Ovary (tissue), 9 donors: ENCODE results near the gene CAB39L. TPM values are rescaled to one million over a fixed set of nuclear protein-coding genes. Genes with fewer than 3 reads are reported as not detected.

Experiments
- DNase-seq, 5 donors: peaks; one replicate each; pipeline ENCODE4 v3.0.0-alpha.2; 2019 to 2020
- H3K27ac ChIP-seq, 2 donors: fragments of 200-600 bp; one replicate each; pipeline versions ENCODE4 v1.5.1 to v1.8.0; 2019 to 2022
- H3K27me3 ChIP-seq: fragments of 200-600 bp; one replicate; pipeline ENCODE4 v1.8.0; 2022
- H3K36me3 ChIP-seq: fragments of 200-600 bp; sonication (generic); one replicate; pipeline ENCODE4 v1.5.1; 2019
- H3K4me1 ChIP-seq: one replicate; pipeline ENCODE4 v1.8.1; 2013; ENCODE audit warnings: mild to moderate bottlenecking, moderate library complexity; ENCODE audit not compliant: insufficient read depth
- H3K4me3 ChIP-seq: fragments of 200-600 bp; sonication (generic); one replicate; pipeline ENCODE4 v1.5.1; 2017
- H3K9me3 ChIP-seq, 2 donors: fragments of 200-600 bp in 1 of 2; sonication (generic) in 1 of 2; one replicate each; pipeline versions ENCODE4 v1.5.1 to v1.8.1; 2013 to 2019; ENCODE audit warnings: mild to moderate bottlenecking in 1 of 2, moderate library complexity in 1 of 2
- CTCF ChIP-seq, 3 donors: fragments of 450-650 bp in 2 of 3; fragments of 200-600 bp in 1 of 3; IDR thresholded peaks; one replicate each; pipeline versions ENCODE4 v1.5.1 to v1.8.0; 2016 to 2022; ENCODE audit warnings: antibody characterized with exemption in 3 of 3, mild to moderate bottlenecking in 1 of 3
- EP300 ChIP-seq: sonication (generic); formaldehyde crosslinking; IDR thresholded peaks from one replicate; pipeline ENCODE4 v1.6.1; 2017; ENCODE audit warnings: antibody characterized with exemption
- POLR2A ChIP-seq: fragments of 450-650 bp; IDR thresholded peaks from one replicate; pipeline ENCODE4 v1.6.1; 2017; ENCODE audit warnings: antibody characterized with exemption, mild to moderate bottlenecking, moderate library complexity
- WGBS, 3 donors: extraction: QIAGEN DNeasy Blood & Tissue Kit in 1 of 3; methylation state at CpG; one replicate each; pipeline versions ENCODE4 v1.1.5 to v1.1.7; 2013 to 2017; 5-methylcytosine and 5-hydroxymethylcytosine counted together
- intact Hi-C, 4 donors: fragments of 100-400 bp; cut with DNase I; formaldehyde crosslinking; loops; one replicate each; pipeline versions ENCODE4 v1.11.0 to v1.15.1; 2022 to 2023
- polyA plus RNA-seq, 2 donors: library from polyadenylated mRNA; stranded (reverse); fragments of 200-250 nt in 1 of 2; fragments of 350-450 nt in 1 of 2; fragmentation: Illumina TruSeq in 1 of 2; extraction: RNeasy Lipid Tissue Mini Kit (QIAGEN cat#74804) in 1 of 2; gene quantifications; one replicate each; pipeline ENCODE4 v1.2.3, GENCODE V29; 2013 to 2014
- total RNA-seq, 7 donors: library from RNA; depleted of rRNA in 2 of 7; stranded (reverse); fragments of >200 nt in 2 of 7; fragmentation: NEBNext Ultra II Directional in 3 of 7; extraction: Animal tissue kit (Norgen Biotek cat#: 25700) in 3 of 7; gene quantifications; one replicate each; pipeline versions ENCODE4 v1.1.0 to v1.2.4, GENCODE V29; 2016 to 2023
- donor health status: DM: no; HTN: no; CAD: no; lungs with moderate emphysema.
- donor health status: DM: no; HTN: no; CAD: no.
- donor health status: Bipolar disorder and iron deficiency.
- donor health status: DM: yes; HTN: yes; CAD: no.
- donor health status: DM: no; HTN: no; CAD: no.
- donor health status: DM: yes; HTN: yes; CAD: no.

Gene CAB39L
- total and polyA plus RNA-seq, 9 donors = 15.9 to 42.7 (median 24.7) TPM

DNA sequence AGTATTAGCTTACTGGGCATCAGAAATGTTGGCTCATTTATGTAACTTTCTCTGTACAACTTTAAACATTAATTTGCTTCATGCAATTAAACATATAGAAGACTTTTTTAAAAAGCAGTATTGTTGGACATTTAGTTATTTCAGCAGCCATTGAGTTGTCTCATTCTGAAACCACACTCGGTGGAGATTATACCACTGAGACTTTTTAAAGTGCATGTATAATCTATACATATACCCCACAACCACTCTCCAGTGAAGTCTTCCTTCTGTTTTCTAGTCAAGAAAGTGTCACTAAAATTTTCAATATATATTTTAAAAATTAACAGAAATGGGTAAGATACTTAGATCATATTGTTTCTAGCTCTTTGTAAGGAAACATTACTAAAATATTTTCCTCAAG, 15.7 kb upstream of the CAB39L start:
- intact Hi-C loops = no loop called here
- no peak for TF ChIP-seq POLR2A
- DNase-seq = no peak
- Histone ChIP-seq H3K27ac (no peak overlapping the region), H3K4me3 (no peak overlapping the region), H3K4me1 (peaks cover 3% of the 10 kb centered on the region), H3K36me3 (no peaks in the 10 kb centered on the region), H3K9me3 (peaks cover 0 to 9% of the 10 kb centered on the region in 2 donors), H3K27me3 (no peaks in the 10 kb centered on the region)
- WGBS, 3 donors = 94 to 96% (median 96%) methylated on average over 1 of the region's 1 CpG

DNA sequence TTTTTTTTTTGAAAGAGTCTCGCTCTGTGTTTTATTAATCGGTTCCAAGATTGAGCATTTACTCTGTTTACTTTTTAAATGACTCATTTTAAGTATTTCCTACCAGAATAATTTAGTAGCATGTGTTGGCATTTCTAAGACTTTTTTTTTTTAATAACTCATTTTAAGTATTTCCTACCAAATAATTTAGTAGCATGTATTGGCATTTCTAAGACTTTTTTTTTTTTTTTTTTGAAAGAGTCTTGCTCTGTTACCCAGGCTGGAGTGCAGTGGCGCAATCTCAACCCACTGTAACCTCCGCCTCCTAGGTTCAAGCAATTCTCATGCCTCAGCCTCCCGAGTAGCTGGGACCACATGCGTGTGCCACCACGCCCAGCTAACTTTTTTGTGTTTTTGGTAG, 13.4 kb upstream of the CAB39L start:
- H3K27ac ChIP-seq = no peak overlapping the region
- WGBS, 3 donors = 70 to 74% (median 71%) methylated on average over 7 of the region's 7 CpGs
- intact Hi-C loops = no loop called here

GRCh38 chr13:49456156-49456555, 12.3 kb upstream of the CAB39L start:
- Histone ChIP-seq H3K27me3 (no peaks in the 10 kb centered on the region), H3K36me3 (no peaks in the 10 kb centered on the region), H3K4me1 (peaks cover 3% of the 10 kb centered on the region), H3K4me3 (no peak overlapping the region), H3K9me3 (no peaks in the 10 kb centered on the region), H3K27ac (no peak overlapping the region)
- no peak for DNase-seq
- intact Hi-C loops = no loop called here
- WGBS, 3 donors = 96 to 100% (median 97%) methylated on average over 1 of the region's 1 CpG
- no peak for TF ChIP-seq CTCF (IDR thresholded peaks at IDR 0.05)
- TF ChIP-seq POLR2A = no peak
- no peak for TF ChIP-seq EP300

More for the DNA sequence above, 13.4 kb upstream of the CAB39L start:
- Histone ChIP-seq H3K36me3 (no peaks in the 10 kb centered on the region), H3K27me3 (no peaks in the 10 kb centered on the region), H3K9me3 (no peaks in the 10 kb centered on the region), H3K4me1 (peaks cover 3% of the 10 kb centered on the region), H3K4me3 (no peak overlapping the region)
- no peak for DNase-seq
- no peak for TF ChIP-seq CTCF (IDR thresholded peaks at IDR 0.05)
- no peak for TF ChIP-seq POLR2A
- TF ChIP-seq EP300 = no peak

DNA sequence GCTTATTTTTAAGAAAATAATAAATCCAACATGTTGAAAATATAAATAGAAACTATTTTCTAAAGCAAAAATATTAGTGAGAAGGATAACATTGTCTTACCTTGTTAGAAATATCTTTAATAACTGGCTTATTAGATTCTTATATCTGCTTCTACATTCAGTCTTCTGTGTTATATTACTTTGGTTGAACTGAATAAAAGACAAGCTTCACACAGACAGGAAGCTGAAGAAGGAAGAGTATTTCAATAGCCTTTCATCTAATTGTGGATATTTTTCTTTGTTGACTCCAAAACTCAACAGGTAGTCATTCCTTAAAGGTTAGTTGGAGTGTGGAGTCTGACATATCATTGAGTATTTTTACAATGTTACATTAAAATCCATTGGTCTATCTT, 11.1 kb upstream of the CAB39L start:
- TF ChIP-seq CTCF (IDR thresholded peaks at IDR 0.05) (no peak), POLR2A (no peak), EP300 (no peak)
- Histone ChIP-seq H3K4me3 (no peak overlapping the region), H3K4me1 (peaks cover 3% of the 10 kb centered on the region), H3K9me3 (no peaks in the 10 kb centered on the region), H3K27ac (no peak overlapping the region), H3K36me3 (no peaks in the 10 kb centered on the region), H3K27me3 (no peaks in the 10 kb centered on the region)
- intact Hi-C loops = no loop called here
- DNase-seq = no peak

GRCh38 chr13:49454388-49455006, 10.6 kb upstream of the CAB39L start:
- TF ChIP-seq POLR2A (no peak), CTCF (IDR thresholded peaks at IDR 0.05) (no peak), EP300 (no peak)
- peaks cover 3% of the 10 kb centered on the region for H3K4me1 ChIP-seq
- no peak overlapping the region for H3K4me3 ChIP-seq
- no peak for DNase-seq
- no peaks in the 10 kb centered on the region for H3K9me3 ChIP-seq
- no peaks in the 10 kb centered on the region for H3K27me3 ChIP-seq
- H3K36me3 ChIP-seq = no peaks in the 10 kb centered on the region
- H3K27ac ChIP-seq = no peak overlapping the region
- WGBS, 3 donors = 13 to 28% (median 16%) methylated on average over 4 of the region's 4 CpGs
- intact Hi-C loops = no loop called here
